KMS-11 (cell line): ENCODE results near the gene EMP3.
A peak's percentile ranks its signal among the peaks of the same experiment; 100 is the strongest.

Source experiments
- H2AFZ ChIP-seq: fragments of 200-600 bp; sonication (generic); 2 replicates; pipeline ENCODE4 v1.6.1; 2016; ENCODE audit warnings: antibody characterized with exemption, mixed run types, low read depth
- H3K27ac ChIP-seq: fragments of 200-600 bp; sonication (generic); 2 replicates; pipeline ENCODE4 v1.6.1; 2016; ENCODE audit warnings: mild to moderate bottlenecking, mixed run types
- H3K27me3 ChIP-seq: fragments of 200-600 bp; sonication (generic); 2 replicates; pipeline ENCODE4 v1.6.1; 2017; ENCODE audit warnings: mild to moderate bottlenecking, low read depth, mixed run types, moderate library complexity; ENCODE audit not compliant: insufficient read depth
- H3K36me3 ChIP-seq: fragments of 200-600 bp; sonication (generic); 2 replicates; pipeline ENCODE4 v1.6.1; 2017; ENCODE audit warnings: mild to moderate bottlenecking, mixed run types; ENCODE audit not compliant: insufficient read depth
- H3K4me1 ChIP-seq: fragments of 200-600 bp; sonication (generic); 2 replicates; pipeline ENCODE4 v1.6.1; 2016; ENCODE audit warnings: mild to moderate bottlenecking, low read depth, mixed run types; ENCODE audit not compliant: poor library complexity, severe bottlenecking
- H3K4me2 ChIP-seq: fragments of 200-600 bp; sonication (generic); 2 replicates; pipeline ENCODE4 v1.7.0; 2016; ENCODE audit warnings: mild to moderate bottlenecking, mixed run types
- H3K4me3 ChIP-seq: fragments of 200-600 bp; sonication (generic); IDR thresholded peaks from 2 replicates; pipeline ENCODE4 v1.6.1; 2017; ENCODE audit warnings: low read depth, low read length, mixed read lengths; ENCODE audit not compliant: insufficient read depth
- H3K79me2 ChIP-seq: fragments of 200-600 bp; sonication (generic); 2 replicates; pipeline ENCODE4 v1.6.1; 2016; ENCODE audit warnings: low read depth, mixed run types; ENCODE audit not compliant: insufficient read depth
- H3K9ac ChIP-seq: fragments of 200-600 bp; sonication (generic); 2 replicates; pipeline ENCODE4 v1.6.1; 2016; ENCODE audit warnings: mild to moderate bottlenecking, mixed run types
- H4K20me1 ChIP-seq: fragments of 200-600 bp; sonication (generic); 2 replicates; pipeline ENCODE4 v1.6.1; 2016; ENCODE audit warnings: mild to moderate bottlenecking, mixed run types; ENCODE audit not compliant: insufficient read depth
- TF ChIP-seq, protein P1 (sequence below): fragments of 200-600 bp; sonication (generic); conservative IDR thresholded peaks from 2 replicates; pipeline ENCODE4 v1.6.1; 2017; ENCODE audit warnings: low read depth, mild to moderate bottlenecking, antibody characterized with exemption, low read length, moderate library complexity, mixed read lengths

EMP3 gene

GRCh38 chr19:48378194-48378570 lies 52.8 kb downstream of the EMP3 start:
- Histone ChIP-seq H4K20me1 (no peaks in the 10 kb centered on the region), H3K79me2 (no peaks in the 10 kb centered on the region), H3K27ac (peak overlapping the region; percentile 90), H3K27me3 (no peaks in the 10 kb centered on the region), H3K36me3 (no peaks in the 10 kb centered on the region), H3K9ac (peak overlapping the region; percentile 4; the same call in 1 of the 2 replicates), H3K4me1 (peaks cover 95% of the 10 kb centered on the region), H3K4me2 (peak overlapping the region; percentile 79; the same call in 1 of the 2 replicates), H2AFZ (no peak overlapping the region), H3K4me3 (no peak overlapping the region)
- TF ChIP-seq, protein P1, sequence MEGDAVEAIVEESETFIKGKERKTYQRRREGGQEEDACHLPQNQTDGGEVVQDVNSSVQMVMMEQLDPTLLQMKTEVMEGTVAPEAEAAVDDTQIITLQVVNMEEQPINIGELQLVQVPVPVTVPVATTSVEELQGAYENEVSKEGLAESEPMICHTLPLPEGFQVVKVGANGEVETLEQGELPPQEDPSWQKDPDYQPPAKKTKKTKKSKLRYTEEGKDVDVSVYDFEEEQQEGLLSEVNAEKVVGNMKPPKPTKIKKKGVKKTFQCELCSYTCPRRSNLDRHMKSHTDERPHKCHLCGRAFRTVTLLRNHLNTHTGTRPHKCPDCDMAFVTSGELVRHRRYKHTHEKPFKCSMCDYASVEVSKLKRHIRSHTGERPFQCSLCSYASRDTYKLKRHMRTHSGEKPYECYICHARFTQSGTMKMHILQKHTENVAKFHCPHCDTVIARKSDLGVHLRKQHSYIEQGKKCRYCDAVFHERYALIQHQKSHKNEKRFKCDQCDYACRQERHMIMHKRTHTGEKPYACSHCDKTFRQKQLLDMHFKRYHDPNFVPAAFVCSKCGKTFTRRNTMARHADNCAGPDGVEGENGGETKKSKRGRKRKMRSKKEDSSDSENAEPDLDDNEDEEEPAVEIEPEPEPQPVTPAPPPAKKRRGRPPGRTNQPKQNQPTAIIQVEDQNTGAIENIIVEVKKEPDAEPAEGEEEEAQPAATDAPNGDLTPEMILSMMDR: no peak

- no peaks in the 10 kb centered on the region for H4K20me1 ChIP-seq
- peak overlapping the region; percentile 90 for H3K27ac ChIP-seq
- no peak overlapping the region for H2AFZ ChIP-seq
- H3K36me3 ChIP-seq: 0 out of 2 replicates have a peak, but pooled peaks cover 6% of the 10 kb centered on the region
- H3K4me2 ChIP-seq: peak overlapping the region; percentile 53
- H3K79me2 ChIP-seq: no peaks in the 10 kb centered on the region
- peak overlapping the region; percentile 4; the same call in 1 of the 2 replicates for H3K9ac ChIP-seq
- peaks cover 95% of the 10 kb centered on the region for H3K4me1 ChIP-seq
- no peaks in the 10 kb centered on the region for H3K27me3 ChIP-seq
- TF ChIP-seq, protein P1: no peak
- H3K4me3 ChIP-seq: no peak overlapping the region
Observed at GRCh38 chr19:48379058-48379457, 53.7 kb downstream of the EMP3 start.
